AML-193 (cell line): ENCODE results near the gene HSD17B4.
A peak's percentile ranks its signal among the peaks of the same experiment; 100 is the strongest.
"Not testable (repeated sequence)": the region's sequence is repeated elsewhere in the genome, so short reads cannot be mapped to it uniquely, and the experiment has no call there.

Source experiments
- DNase-seq, 2 experiments: peaks; one replicate each; lab custom pipeline; 2025; lab: John Stamatoyannopoulos, UW

HSD17B4 gene

DNA sequence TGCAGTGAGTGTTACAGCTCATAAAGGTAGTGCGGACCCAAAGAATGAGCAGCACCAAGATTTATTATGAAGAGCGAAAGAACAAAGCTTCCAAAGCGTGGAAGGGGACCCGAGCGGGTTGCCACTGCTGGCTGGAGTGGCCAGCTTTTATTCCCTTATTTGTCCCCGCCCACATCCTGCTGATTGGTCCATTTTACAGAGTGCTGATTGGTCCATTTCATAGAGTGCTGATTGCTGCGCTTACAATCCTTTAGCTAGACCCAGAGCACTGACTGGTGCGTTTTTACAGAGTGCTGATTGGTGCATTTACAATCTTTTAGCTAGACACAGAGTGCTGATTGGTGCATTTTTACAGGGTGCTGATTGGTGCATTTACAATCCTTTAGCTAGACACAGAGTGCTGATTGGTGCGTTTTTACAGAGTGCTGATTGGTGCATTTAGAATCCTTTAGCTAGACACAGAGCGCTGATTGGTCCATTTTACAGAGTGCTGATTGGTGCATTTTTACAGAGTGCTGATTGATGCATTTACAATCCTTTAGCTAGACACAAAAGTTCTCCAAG, 19.5 kb upstream of the HSD17B4 start:
- DNase-seq: not testable (repeated sequence)

DNA sequence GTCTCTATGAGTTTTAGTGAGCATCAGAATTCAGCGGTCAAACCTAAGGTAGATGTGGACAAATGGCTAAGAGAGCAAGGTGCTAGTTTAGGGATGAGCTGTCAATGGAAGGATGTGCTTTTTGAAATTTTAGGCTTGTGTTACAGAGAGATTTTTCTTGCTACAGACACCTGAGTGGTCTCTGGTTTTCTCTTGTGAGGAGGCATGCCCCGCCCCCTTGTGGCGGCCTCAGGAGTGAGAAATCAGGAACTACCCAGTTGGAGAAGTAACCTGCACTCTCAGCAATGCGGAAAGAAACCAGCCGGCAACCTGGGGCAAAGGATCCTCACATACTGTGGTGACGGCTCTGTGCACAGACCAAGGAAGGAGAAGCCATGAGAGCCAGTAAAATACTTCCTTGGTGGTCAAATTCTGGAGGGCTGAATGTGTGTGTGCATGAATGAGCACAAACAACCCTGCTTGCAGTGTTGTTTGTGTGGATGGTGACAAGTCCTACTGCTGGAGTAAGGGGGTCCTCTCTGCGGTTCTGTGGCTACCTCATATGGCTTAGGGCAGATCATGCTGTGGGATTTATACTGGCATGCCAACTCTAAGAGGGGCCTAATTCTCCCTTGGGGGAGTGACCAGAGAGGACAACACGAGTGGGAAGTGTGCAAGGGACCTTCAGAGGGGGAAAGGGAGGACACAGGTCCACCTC, 16.7 kb upstream of the HSD17B4 start:
- DNase-seq: peak; percentile 47 to 64

DNA sequence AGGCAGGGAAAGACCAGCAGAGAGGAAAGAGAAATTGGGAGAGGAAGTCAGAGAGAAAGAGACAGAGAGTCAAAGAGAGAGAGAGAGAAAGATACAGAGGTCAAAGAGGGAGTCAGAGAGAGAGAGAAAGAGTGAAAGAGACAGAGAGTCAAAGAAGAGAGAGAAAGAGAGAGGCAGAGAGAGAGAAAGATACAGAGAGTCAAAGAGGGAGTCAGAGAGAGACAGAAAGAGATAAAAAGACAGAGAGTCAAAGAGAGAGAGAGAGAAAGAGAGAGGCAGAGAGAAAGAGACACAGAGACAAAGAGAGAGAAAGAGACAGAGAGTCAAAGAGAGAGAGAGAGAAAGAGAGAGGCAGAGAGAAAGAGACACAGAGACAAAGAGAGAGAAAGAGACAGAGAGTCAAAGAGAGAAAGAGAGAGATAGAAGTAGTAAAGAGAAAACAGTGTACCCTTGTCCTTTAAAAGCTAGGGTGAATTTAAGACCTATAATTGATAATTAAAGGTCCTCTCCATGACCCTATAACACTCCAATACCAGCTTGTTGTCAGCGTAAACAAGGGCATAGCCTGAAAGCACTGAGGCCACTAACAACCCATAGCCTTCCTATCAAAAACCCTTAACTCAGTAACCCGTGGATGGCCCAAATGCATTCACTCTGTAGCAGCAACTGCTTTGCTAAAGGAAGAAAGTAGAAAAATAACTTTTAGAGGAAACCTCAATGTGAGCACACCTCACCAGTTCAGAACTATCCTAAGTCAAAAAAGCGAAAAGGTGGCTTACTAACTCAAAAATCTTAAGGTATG, 14.3 kb upstream of the HSD17B4 start:
- DNase-seq: not testable (repeated sequence)

DNA sequence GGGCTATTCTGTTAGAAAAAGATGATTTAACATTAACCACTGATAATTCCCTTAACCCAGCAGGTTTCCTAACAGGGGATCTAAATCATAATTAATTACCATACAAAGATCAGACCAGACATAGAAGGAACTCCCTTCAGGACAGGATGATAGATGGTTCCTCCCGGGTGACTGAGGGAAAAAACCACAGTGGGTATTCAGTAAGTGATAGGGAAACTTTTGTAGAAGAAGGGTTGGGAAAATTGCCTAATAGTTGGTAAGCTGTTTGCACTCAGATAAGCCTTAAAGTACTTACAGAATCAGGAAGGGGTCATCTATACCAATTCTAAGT, 13.7 kb upstream of the HSD17B4 start:
- DNase-seq: peak; percentile 40 to 51

DNA sequence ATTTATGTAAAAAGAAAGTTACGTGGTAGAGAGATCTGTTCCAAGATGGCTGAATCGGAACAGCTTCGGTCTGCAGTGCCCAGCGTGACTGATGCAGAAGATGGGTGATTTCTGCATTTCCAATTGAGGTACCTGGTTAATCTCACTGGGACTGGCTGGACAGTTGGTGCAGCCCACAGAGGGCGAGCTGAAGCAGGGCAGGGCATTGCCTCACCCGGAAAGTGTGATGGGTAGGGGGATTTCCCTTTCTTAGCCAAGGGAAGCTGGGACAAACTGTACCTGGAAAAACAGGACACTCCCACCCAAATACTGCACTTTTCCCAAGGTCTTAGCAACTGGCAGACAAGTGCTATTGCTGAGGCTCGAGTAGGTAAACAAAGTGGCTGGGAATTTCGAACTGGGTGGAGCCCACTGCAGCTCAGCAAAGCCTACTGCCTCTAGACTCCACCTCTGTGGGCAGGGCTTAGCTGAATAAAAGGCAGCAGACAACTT, 13.1 kb upstream of the HSD17B4 start:
- DNase-seq: no peak

DNA sequence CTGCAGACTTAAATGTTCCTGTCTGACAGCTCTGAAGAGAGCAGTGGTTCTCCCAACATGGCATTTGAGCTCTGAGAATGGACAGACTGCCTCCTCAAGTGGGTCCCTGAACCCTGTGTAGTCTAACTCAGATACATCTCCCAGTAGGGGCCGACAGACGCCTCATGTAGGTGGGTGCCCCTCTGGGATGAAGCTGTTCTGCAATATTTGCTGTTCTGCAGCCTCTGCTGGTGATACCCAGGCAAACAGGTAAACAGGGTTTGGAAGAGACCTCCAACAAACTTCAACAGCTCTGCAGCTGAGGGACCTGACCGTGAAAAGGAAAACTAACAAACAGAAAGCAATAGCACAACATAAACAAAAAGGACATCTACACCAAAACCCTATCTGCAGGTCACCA, 12.7 kb upstream of the HSD17B4 start:
- DNase-seq: not testable (repeated sequence)

DNA sequence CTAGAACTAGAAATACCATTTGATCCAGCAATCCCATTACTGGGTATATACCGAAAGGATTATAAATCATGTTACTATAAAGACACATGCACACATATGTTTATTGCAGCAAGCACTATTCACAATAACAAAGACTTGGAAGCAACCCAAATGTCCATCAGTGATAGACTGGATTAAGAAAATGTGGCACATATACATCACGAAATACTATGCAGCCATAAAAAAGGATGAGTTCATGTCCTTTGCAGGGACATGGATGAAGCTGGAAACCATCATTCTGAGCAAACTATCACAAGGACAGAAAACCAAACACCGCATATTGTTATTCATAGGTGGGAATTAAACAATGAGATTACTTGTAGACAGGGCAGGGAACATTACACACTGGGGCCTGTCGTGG, 7.7 kb upstream of the HSD17B4 start:
- not testable (repeated sequence) for DNase-seq

DNA sequence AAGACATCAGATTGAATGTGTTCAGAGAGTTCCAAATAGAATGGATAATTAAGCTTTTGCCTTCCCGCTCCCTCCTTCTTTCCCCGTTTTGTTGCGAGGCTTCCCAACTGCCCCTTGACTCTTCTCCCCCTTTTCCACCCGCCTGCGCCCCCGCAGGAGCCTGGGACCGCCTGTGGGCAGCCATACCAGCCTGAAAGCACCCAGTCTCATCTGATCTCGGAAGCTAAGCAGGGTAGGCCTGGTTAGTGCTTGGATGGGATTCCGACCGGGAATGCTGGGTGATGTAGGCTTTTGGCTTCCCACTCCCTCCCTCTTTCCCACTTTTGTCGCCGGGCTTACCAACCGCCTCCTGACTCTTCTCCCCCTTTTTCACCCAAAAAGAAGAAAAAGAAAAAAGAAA, 6.8 kb upstream of the HSD17B4 start:
- DNase-seq: no peak

DNA sequence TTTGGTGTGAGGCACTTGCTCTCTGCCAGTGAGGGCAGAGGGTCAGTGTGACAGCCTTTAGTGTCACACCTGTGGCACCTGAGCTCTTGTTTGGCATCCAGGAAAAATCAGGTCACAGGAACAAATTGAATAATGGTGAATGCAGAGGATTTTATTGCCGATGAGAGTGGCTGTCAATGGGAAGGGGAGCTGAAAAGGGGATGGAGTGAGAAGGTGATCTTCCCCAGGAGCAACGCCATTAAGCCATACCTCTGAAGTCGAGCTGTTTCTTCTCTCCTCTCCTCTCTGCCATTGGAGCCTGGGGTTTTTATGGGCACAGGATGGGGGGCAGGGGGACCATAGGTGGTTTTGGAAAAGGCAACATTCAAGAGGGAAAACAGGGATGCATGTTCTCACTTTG, 2.4 kb upstream of the HSD17B4 start:
- DNase-seq: no peak

DNA sequence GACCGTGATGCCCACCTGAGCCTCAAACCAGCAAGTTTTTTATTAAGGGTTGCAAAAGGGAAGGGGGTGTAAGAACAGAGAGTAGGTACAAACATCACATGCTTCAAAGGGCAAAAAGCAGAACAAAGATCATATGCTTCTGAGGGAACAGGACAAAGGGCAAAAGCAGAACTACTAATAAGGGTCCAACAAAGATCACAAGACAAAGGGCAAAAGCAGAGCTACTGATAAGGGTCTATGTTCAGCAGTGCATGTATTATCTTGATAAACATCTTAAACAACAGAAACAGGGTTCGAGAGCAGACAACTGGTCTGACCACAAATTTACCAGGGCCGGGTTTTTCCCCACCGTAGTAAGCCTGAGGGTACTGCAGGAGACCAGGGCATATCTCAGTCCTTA, 1.7 kb upstream of the HSD17B4 start:
- DNase-seq: peak in 1 of 2 experiments; percentile 17

DNA sequence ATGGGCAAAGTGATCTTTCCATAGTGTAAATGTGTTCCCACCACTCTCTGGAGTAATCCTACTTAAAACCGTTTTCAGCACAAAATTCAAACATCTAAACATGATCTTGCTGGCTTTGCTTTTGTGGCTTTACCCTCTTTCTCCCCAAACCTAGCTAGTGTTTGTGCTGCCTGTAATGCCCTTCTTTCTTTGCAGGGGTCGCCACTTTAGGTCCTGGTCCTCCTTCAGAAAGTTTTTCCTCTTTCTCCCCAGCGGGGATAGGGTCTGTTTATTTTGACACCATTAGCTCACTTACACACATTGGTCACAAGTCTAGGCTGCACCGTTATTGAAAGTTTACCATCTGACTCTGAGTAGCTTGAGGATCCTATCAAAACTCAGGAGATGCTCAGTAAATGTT, 736 bp upstream of the HSD17B4 start:
- no peak for DNase-seq

DNA sequence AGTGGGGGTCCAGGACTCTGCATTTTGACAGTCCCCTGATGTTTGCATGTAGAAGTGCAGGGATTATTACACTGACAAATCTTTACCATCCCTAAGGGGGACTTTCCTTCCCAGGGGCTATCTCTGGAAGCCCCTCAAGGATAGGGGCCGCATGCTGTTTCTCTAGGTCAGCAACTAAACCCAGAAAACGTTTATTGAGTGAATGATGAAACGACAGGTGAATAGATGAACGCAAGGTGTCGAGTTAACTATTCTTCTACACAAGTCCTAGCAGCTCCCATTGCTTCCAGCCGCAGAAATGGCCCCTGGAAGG, 281 bp upstream of the HSD17B4 start:
- DNase-seq: no peak

DNA sequence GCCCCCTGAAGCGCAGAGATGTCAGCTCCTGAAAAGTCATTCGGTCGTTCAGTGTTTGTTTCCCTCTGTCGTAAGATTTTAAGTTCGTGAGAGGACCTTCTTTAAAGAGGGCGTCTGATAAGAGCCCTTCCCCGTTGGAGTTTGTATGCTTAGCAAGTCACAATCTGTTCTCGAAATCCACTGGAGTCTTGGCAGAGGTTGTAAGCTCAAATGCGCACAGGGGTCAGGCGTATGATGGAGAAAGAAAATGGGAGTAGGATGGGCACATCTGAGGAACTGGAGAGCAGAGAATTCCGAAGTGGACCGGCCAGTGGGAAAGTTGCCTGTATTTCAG, 710 bp downstream of the HSD17B4 start:
- DNase-seq: peak in 1 of 2 experiments; percentile 37

DNA sequence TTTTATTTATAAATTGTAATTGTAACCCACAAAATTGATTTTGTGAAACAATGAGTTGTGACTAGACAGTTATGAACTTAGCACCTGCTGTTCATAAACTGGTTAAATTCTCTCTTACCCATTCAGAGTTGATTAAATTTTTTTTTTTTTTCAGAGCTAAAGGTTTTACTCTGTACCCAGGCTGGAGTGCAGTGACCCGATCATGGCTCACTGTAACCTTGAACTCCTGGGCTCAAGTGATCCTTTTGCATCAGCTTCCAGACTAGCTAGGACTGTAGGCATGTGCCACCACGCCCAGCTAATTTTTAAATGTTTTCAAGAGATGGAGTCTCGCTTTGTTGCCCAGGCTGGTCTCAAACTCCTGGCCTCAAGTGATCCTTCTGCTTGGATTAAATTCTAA, 1.9 kb downstream of the HSD17B4 start:
- no peak for DNase-seq

DNA sequence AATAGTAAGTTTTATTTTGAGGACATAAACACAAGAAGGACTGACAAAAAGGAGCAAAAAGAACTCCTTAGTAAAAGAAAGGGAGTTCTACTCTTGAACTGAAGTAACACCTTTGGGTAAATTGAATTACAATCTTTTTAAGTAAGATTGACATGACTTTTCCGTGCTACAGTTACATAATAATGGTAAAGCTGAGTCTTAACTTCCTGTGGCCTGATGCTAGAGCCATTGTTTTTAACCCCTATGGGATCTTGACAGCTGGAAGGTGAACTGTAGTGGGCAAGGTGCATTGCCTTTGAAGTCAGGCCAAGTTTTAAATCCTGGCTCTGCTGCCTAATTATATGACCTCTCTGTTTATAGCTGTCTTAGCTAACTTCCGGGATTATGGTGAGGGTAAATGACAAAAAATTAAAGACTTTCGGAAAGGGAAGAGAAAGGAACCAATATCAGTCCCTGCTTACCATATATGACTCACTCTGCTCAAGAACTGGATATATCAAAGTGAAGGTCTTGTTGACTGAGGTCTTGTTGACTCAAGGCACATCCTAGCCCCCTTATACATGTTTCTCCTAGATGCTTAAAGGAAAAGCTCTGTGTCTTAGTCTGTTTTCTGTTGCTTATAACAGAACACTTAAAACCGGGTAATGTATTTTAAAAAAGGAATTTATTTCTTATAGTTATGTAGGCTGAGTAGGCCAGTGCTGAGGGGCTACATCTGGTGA, 6.8 kb downstream of the HSD17B4 start:
- no peak for DNase-seq

DNA sequence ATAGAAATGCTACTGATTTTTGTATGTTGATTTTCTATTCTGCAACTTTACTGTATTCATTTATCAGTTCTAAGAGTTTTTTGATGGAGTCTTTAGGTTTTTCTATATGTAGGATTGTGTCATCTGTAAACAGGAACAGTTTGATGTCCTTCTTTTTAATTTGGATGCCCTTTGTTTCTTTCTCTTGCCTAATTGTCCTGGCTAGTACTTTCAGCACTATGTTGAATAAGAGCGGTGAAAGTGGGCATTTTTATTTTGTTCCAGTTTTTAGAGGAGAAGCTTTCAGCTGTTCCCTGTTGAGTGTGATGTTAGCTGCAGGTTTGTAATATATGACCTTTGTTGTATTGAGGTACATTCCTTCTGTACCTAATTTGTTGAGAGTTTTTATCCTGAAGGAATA, 13.3 kb downstream of the HSD17B4 start:
- DNase-seq: no peak

DNA sequence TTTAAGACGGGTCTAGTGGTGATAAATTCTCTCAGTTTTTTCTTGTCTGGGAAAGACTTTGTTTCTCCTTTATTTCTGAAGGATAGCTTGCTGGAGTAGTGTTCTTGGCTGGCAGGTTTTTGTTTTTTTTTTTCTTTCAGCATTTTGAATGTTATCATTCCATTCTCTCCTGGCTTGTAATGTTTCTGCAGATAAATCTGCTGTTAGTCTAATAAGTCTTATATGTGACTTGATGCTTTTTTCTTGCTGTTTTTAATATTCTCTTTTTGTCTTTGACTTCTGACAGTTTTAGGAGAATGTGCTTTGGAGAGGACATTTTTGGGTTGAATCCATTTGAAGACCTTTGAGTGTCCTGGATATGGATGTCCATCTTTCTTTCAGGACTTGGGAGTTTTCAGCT, 16.0 kb downstream of the HSD17B4 start:
- no peak for DNase-seq

DNA sequence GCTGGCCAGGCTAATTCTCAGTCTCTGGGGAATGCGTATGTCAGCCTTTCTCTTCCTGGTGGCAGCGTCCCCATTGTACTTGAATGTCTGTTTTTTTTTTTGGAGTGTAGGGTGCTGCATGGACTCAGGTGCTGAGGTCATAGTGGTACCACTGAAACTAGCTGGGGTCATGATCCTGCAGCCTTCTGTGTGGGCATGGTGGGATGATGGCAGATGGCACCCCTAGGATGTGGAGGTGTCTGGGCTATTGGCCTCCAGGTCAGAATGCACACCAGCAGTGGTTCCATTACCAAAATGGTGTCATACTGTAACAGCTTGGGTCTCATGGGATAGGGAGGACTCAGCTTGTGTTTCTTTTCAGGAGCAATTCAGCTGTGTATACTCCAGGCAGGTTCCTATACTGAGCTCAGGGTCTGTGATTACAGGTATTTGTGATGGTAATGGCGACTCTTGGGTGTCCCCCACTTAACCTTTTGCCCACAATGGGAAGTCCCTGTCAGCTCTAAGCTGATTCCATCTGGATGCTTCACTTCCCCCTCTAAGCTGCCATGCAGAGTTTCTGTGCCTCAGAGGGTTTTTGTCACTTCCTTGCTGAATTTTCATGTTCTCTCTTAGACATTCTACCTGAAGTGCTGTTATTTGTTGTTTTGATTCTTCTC, 17.9 kb downstream of the HSD17B4 start:
- DNase-seq: no peak

DNA sequence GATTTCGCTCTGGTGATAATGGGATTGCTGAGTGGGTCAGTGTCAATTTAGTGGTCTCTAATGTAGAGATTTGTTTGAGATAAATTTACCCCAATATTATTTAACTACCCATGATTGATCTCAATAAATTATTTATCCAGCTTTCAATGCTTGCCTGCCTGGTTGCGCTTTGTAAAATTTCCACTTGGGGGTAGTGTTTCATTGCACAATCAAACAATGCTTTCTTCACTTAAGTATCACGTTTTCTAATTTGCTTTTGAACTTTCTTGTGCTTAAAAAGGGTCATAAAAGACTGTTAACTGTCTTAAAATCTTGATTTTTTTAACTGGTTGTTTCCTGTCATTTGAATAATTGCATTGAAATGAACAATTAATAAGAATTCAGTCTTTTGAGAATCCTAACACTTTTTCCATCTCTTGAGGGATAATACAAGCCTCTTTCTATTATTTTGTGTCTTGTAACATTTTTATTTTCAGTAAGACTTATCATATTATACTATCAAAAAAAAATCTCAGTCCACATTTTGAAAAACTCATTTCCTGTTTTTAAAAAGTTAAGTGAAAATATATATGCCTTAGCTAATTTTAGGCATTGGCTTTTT, 18.7 kb downstream of the HSD17B4 start:
- DNase-seq: peak; percentile 30 to 42

DNA sequence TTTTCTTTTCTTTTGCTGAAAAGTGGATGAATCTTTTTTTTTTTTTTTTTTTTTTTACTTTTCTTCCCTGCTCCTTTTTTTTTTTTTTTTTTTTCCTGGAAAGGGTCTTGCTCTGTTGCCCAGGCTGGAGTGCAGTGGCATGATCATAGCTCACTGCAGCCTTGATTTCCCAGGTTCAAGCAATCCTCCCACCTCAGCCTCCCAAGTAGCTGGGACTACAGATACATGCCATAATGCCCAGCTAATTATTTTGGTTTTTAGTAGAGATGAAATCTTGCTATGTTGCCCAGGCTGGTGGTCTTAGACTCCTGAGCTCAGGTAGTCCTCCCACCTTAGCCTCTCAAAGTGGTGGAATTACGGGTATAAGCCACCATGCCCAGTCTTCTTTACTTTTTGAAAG, 20.9 kb downstream of the HSD17B4 start:
- DNase-seq: no peak

DNA sequence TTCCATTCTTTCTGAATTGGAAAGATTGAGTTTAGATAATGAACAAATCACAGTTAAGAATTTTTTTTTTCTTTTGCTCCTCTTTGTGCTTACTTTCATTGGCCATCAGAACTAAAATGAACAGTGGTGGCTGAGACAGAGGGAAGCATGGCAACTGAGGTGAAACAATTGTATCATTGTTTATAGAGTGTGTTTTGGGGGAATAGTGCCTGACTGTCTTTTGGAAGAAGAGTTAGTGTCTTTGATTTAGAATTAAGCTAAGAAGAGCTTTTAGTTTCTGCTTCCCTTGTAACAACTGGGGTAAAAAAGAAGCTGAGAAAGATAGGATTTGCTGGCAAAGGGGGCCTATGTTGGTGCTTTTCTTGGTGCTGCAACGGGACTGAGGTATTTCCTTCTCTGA, 24.0 kb downstream of the HSD17B4 start:
- DNase-seq: no peak

DNA sequence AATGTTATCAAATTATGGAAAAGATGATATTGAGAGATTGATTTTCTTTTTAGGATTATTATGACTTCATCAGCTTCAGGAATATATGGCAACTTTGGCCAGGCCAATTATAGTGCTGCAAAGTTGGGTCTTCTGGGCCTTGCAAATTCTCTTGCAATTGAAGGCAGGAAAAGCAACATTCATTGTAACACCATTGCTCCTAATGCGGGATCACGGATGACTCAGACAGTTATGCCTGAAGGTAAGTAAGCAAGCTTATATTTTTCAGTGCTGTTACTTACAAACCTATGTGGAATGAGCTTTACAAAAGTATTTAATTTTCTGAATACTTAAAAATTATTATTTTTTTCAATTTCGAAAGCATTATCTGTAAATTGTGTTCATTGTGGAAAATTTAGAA, 26.5 kb downstream of the HSD17B4 start:
- no peak for DNase-seq
